IPS-11a (cell line): ENCODE data around the gene PNMA8C.

ENCODE experiments used
- H3K4me3 ChIP-seq: one replicate; pipeline ENCODE4 v1.5.1; 2013; ENCODE audit warnings: low read depth, low read length, control low read depth

PNMA8C gene

GRCh38 chr19:46428239-46429135, at the start of gene PNMA8C:
PNMA8C (minus strand) TSS chr19:46428936; CDS start chr19:46428359, 577 bp downstream.
- H3K4me3 ChIP-seq = peak within 1 kb of the TSS; percentile 39

- no peak overlapping the region for H3K4me3 ChIP-seq
These were observed 47.2 kb upstream of the PNMA8C start for GRCh38 chr19:46475986-46476385.

- no peak overlapping the region for H3K4me3 ChIP-seq
These were observed 45.5 kb upstream of the PNMA8C start for GRCh38 chr19:46474211-46474610.

GRCh38 chr19:46472592-46472991, 43.9 kb upstream of the PNMA8C start:
- no peak overlapping the region for H3K4me3 ChIP-seq

- H3K4me3 ChIP-seq = peak overlapping the region; percentile 74
These were observed 43.2 kb upstream of the PNMA8C start for GRCh38 chr19:46471811-46472543.

- H3K4me3 ChIP-seq = peak within 1 kb of the TSS; percentile 74
These were observed 42.5 kb upstream of the PNMA8C start, which contains the start of gene PNMA8A for GRCh38 chr19:46471116-46471733. PNMA8A (minus strand) TSS chr19:46471563; CDS start chr19:46471035, 528 bp downstream.

- peak overlapping the region; percentile 74 for H3K4me3 ChIP-seq
These were observed 41.6 kb upstream of the PNMA8C start for GRCh38 chr19:46470376-46470775.

- no peak overlapping the region for H3K4me3 ChIP-seq
These were observed 40.9 kb upstream of the PNMA8C start for GRCh38 chr19:46469541-46470185.

GRCh38 chr19:46466536-46467196, 37.9 kb upstream of the PNMA8C start:
- no peak overlapping the region for H3K4me3 ChIP-seq

- H3K4me3 ChIP-seq = no peak overlapping the region
These were observed 34.8 kb upstream of the PNMA8C start for GRCh38 chr19:46463516-46463915.

- H3K4me3 ChIP-seq = no peak overlapping the region
These were observed 32.8 kb upstream of the PNMA8C start for GRCh38 chr19:46461537-46461936.

- no peak overlapping the region for H3K4me3 ChIP-seq
These were observed 32.2 kb upstream of the PNMA8C start for GRCh38 chr19:46460981-46461380.

GRCh38 chr19:46460055-46460454, 31.3 kb upstream of the PNMA8C start:
- no peak overlapping the region for H3K4me3 ChIP-seq

GRCh38 chr19:46456930-46457329, 28.2 kb upstream of the PNMA8C start:
- no peak overlapping the region for H3K4me3 ChIP-seq

- H3K4me3 ChIP-seq = no peak overlapping the region
These were observed 25.5 kb upstream of the PNMA8C start for GRCh38 chr19:46454244-46454643.

GRCh38 chr19:46453661-46454060, 24.9 kb upstream of the PNMA8C start:
- H3K4me3 ChIP-seq = no peak overlapping the region

GRCh38 chr19:46452186-46452585, 23.4 kb upstream of the PNMA8C start:
- no peak overlapping the region for H3K4me3 ChIP-seq

- H3K4me3 ChIP-seq = no peak overlapping the region
These were observed 22.6 kb upstream of the PNMA8C start for GRCh38 chr19:46451352-46451751.

- no peak overlapping the region for H3K4me3 ChIP-seq
These were observed 22.0 kb upstream of the PNMA8C start for GRCh38 chr19:46450737-46451136.

- H3K4me3 ChIP-seq = no peak overlapping the region
These were observed 20.5 kb upstream of the PNMA8C start for GRCh38 chr19:46449228-46449627.
